HG03135 (cell line): ENCODE results near the gene SHOC2.

Experiments
- ATAC-seq: cut with Tn5 transposase; IDR thresholded peaks from one replicate; pipeline ENCODE4 v1.9.1; 2021; ENCODE audit warnings: mild to moderate bottlenecking, moderate library complexity; ENCODE audit not compliant: unreplicated experiment

The SHOC2 gene

DNA sequence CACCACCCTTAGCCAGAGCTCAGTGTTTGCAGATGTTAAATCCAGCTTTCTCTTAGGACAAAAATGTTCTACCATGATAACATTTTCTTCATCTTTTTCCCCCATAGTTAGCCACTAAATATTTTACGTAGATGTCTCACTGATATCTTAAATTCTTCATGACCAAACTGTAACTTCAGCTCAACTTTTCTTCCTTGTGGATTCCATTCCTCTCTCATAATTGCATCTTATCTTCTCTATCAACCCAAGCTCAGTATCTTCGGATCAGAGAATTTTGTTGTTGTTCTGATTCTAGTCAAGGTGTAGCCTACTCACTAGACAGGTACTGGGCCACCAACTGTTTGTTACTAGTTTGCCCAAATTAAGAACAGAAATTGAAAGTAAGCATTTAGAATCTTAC lies 60.2 kb downstream of the SHOC2 start:
- ATAC-seq = no peak

DNA sequence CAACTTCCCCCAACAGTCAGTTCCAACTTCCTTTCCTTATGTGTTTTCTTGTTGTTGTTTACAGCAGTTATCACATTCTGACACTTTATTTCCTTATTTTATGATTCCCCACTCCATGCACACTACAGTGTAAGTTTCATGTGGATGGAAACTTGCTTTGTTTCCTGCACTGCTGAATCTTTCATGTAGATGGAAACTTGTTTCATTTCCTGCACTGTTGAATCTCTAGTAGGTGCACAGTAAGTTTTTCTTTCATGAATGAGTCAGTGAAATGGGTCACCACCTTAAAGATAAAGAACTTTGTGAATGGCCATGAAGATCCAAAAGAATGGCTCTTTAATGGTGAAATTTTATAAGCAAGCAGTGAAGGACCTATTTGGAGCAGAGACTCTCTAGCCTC lies 61.4 kb downstream of the SHOC2 start:
- ATAC-seq = no peak

DNA sequence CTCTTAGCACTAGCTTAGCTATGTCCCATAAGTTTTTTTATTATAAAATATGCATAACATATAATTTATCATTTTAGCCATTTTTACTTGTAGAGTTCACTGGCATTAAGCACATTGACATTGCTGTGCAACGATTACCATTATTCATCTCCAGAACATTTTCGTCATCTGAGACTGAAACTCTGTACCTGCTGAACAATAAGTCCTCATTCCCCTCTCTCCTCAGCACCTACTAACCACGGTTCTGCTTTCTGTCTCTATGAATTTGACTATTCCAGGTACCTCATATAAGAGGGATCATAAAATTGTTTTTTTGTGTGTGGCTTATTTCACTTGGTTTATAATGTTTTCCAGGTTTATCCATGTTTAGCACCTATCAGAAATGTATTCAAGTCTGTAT lies 64.1 kb downstream of the SHOC2 start:
- no peak for ATAC-seq

DNA sequence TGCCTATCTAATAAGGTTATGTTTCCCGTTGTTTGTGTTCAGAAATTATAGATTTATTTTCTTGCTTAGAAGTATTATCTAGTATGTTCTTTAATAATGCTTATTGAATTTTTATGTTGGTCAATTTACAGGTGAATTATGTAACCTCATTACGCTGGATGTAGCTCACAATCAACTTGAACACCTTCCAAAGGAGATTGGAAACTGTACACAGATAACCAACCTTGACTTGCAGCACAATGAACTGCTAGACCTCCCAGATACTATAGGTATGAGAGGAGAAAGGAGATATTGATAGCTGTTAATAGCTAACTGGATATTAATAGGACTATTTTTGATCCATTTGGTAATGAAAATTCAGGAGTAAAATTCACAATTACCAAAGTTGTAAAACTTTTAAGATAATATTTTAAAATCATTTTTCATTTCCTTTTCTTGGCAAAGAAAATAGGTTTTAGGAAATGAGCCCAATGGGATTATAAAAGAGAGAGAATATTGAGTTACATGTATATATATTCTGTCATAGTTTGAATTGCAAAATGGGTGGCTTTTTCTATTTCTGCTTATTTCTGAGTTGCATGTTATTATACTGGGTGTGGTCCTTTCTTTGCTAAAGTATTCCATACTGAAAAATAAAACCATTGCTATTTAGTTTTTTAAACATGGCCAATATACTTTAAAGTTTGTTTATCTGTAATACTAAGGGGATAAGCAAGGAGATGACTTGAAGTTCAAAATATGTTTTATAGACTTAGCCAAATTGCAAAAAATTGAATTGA lies 66.3 kb downstream of the SHOC2 start:
- ATAC-seq = no peak

DNA sequence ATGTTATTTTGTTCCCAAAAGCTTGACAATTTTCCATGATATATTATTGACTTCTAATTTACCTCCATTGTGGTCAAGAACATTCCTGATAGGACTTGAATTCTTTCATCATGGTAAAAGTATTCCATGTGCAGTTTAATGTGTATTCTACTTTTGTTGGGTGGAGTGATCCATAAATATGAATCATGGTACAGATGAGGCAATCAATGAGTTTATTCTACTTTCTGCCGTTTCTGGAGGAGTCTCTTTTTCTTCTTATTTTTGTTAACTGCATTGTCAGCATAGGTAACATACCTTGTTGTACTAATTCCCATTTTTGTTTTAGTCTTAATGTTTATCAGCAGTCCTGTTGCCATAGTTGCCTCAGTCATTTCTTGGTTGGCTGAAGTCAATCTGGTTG lies 69.6 kb downstream of the SHOC2 start:
- ATAC-seq = no peak

DNA sequence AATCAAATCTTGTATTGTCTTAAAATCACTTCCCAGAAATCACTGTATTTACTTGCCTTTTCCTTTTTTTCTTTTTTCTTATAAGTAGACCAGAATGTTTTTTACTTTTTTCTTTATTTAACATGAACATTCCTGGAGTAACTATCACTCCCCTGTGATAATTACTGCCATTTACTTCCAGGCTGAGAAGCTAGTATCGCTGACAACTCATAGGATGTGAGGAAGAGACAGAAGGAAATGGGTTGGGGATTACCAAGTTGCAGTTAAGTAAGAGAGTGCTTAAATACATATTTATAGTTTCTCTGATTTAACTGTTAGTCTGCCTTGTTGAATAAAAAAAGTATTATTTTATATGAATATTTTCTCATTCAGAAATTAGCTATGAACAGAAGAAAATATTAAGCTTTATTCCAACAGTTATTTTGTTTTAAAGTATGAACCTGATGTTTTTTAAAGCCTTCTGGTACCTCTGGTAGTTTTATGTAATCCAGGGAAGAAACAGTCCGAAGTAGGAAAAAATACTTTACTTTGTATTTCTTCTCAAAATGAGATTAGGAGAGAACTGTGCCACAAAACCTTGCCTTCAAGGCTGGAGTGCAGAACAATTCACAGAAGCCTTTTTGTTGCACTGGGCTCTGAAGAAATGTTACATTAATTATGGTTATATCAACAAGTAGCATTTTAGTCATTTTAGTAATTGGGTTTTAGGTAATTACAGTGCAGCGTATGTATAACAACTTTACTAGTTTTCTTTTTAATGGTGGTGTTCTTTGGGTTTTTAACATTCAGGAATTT lies 72.8 kb downstream of the SHOC2 start:
- no peak for ATAC-seq

DNA sequence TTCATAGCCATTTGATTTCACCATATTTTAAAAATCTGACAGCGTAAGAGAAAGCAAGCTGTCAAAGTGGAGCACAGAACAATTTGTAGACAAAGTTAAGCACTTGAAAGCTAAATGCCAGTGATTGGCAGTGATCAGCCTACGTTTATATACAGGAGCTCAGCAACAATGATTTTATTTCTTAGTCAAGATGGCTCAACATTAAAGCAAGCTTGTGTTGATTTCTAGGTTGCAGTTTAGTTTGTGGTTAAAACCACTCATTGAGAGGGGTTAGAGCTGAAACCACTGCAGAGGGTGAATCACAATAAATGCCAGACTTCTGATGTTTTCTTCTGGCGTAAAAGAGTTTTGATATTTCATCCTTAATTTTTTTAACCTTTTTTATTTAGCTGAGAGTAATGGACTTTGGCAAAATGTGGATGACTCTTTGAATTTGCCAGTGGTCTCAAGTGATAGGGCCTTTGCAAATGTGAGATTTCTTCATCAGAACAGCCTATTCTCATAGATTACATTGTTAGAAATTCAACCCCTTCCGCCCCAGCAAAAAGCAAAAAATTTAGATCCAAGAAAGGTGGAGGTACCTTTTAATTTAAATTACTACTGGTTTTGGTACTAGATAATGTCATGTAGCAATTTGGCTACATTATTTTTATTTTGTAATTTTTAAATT lies 73.8 kb downstream of the SHOC2 start:
- ATAC-seq = no peak

DNA sequence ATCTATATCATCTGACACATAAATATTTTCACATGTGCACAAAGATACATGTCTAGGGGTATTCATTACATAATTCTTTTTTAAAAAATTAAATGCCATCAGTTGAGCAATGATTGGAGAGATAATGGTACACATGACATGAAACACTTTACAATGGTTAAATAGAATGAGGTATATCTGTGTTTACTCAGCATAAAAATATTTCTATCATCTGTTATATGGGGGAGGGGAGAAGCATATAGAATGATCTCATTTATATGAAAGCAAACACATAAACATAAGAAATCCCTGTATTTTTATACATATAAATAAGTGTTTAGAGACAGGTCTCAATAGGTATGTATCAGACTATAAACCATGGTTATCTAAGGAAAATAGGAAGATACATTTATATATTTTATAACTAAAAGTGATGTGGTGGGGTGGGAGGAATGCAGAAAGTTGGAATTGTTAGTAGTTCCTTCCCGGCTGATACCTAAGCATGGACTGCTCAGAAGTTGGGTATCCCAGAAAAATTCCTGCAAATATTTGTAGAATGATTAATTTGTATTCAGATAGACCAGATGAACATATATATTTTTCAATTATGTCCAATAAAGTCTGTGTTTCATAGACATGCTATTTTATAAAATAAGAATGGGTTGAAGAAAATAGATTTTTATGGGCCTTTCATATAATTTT lies 75.1 kb downstream of the SHOC2 start:
- no peak for ATAC-seq

DNA sequence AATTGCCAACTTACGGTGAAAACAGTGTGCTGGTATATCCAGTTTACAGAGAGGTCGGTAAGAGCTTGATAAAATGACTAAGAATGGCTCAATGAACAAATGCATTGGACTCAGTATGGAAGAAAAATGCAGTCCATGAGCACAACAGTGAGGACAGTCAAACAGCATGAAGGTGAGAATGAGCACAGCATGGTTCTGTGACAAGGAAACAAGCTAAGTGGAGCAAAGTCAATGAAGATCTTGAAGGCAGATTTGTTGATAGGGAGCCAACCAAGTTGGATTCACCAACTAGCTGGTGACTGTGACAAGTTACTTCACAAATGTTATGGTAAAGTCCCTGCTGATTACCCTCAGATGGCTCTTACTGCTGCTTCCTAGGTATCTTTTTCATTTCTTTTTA lies 75.9 kb downstream of the SHOC2 start:
- ATAC-seq = no peak

DNA sequence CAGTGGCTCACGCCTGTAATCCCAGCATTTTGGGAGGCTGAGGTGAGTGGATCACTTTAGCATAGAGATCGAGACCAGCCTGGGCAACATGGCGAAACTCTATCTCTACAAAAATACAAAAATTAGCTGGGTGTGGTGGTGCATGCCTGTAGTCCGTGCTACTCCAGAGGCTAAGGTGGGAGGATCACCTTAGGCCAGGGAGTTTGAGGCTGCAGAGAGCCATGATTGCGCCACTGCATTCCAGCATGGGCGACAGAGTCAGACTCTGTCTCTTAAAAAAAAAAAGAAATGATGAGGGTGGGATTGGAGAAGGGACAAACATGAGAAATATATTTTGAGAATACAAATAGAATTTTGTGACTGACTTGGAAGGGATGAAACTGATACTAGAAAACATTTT lies 76.9 kb downstream of the SHOC2 start:
- ATAC-seq = no peak

DNA sequence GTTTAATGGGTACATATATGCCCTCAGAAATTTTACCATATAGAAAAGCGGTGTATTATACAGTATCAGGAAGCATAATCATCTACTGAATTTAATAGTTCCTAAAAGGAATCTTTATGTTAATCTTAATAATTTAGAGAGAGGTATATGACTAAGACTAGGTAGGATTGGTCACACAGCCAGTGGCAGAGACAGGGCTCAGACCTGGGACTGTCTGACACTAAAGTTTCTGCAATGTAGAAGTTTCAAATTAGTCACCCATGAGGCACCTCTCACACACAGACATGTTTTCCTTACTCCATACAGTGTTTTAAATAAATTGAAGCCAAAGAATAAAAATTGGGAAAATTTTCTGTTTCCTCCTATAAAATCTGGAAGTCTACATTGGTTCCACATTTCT lies 84.6 kb downstream of the SHOC2 start:
- ATAC-seq = no peak

DNA sequence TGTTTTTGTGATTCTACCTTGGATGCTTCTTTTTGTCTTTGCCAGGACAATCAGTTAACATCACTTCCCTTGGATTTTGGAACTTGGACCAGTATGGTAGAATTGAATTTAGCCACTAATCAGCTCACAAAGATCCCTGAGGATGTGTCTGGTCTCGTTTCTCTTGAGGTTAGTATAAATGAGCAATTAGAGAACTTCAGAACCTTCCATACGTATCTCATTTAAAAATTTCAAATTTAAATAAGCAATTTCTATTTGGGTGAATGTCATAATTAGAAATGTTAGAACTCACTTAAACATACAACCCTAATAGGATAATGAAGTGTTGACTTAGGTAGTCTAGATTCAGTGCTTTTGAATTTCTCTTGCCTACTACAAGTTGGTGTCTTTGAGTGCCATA lies 88.1 kb downstream of the SHOC2 start:
- no peak for ATAC-seq

DNA sequence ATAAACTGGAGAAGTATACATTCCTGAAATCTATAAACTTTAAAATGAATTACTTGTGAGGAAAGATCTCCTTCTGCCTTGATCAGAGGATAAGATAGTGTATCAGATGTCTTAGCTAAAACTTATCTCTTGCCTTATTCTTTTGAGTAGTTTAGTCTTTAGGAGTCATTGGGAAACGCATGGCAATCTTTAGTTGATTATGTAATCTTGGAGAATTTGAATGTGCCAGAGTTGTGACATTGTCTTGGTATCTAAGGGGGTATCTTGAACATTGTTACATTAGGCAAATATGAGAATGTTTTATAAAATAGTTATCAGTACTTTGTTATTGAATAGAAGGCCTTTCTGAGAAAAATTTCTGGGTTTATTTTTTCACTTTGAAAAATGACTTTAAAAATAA lies 95.8 kb downstream of the SHOC2 start:
- no peak for ATAC-seq

DNA sequence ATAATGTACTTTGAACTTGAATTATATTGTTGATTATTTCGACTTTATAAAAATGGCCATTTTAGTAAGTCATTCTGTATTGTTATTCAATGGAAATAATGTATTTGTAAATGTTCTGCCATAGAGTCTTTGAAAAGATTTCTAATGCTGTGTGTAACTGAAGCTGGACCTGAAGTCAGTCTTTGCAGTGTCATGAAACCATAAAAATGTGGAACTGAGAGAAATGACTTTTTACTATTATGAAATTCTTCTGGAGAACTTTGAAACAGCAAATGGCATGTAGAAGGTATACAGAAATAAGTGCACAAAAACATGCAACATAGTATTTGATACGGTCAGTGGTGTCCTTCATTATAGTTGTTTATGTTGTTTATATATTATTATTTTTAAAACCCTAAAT lies 97.7 kb downstream of the SHOC2 start:
- no peak for ATAC-seq

DNA sequence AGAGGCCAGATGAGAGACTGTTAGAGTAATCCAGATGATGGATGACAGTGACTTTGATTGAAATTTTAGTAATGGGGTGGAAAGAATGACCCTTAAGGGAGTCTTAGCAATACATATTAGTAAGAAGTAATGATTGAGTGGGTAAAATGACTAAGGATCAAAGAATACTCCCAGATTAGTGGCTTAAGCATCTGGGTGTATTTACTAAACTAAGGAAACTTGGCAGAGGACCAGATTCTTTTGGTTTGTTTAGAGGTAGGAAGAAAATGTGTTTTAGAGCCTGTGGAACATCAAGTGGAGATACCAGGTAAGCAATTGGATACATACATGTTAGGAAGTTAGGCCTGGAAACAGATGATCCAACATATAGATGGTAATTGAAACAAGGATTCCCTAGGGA lies 98.6 kb downstream of the SHOC2 start:
- no peak for ATAC-seq

DNA sequence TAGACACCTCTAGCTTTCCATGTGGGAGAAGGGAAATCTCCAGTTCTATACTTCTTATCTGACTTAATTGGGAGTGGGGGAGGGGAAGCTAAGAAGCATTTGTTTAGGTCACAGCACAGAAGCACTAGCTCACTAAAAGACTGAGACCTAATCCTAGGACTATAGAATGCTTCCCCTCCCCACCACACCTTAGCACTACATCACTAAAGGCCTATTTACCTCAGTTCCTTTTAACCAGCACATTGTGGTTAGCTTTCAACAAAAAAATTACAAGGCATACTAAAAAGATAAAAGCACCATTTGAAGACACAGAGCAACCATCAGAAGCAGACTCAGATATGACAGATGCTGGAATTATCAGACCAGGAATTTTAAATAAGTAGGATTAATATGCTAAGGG lies 103.7 kb downstream of the SHOC2 start:
- no peak for ATAC-seq

DNA sequence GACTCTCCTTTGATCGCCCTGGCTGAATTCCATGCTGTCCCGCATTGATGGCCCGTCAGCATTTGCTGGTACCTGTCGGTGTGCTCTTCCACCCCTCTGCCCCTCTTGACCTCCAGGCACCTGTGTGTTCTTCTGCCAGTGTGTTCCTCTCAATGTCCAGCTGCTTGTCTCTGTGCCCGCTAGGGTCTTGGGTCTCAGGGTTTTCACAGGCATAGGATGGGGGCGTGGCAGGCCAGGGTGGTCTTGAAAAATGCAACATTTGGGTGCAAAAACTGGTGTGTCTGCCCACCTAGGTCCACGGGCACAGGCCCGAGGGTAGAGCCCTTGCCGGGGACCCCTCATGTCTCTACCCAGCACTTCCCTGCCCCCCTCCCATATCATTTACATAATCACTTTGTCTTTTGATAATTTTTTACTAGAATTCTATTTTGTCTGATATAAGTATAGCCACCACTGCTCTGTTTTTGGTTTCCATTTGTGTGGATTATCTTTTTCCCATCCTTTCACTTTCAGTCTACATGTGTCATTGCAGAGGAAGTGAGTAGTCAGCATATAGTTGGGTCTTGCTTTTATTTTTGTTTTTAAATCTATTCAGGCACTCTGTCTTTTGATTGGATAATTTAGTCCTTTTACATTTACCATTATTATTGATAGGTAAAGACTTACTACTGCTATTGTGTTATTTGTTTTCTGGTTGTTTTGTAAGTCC lies 110.8 kb downstream of the SHOC2 start:
- ATAC-seq = no peak

DNA sequence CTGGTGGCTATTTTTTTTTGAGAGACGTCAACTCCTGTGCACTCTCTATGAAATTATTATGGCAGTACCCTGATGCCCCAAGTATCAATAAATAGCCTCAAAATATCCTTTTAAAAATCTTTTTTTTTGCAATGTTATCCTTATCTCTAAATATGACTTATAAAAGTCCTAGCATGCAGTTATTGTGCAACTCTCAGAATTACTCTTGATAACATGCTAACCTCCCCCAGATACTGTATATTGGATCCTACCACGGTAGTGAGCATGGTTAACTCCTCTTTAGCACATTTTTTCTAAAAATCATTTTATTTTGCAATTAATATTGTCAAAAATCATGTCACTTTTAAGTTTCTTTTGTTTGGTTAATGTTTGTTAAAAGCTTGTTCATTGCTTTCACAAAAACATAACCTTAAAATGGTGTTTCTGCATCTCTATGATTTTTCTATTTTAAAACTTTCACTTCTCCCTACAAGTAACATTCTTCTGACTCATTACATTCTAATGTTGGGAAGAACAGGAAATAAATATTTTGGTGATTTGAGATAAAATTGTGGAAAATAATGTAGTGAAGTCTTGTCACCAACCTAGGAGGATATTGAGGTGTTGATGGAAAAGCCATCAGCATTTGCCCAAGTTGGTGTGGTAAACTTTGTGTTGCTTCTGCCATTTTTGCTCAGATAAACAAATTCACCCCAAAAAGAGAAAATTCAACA lies 115.3 kb downstream of the SHOC2 start:
- no peak for ATAC-seq

DNA sequence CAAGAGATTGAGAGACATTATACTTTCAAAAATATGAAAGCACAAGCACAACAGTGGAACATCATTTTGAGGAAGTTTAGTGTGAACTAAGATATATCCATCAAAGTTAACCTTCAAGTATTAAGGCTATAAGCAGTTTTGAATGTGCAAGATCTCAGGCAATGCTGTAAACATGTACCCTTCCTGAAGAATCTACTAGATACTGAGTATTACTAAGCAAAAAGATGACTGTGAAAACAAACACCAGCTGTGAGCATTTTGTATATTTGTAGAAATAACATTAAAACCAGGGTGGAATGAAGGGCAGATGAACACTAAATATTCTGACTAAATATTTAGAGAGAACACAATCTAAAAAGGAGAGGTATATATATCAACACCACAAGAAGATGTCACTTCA lies 116.1 kb downstream of the SHOC2 start:
- ATAC-seq = no peak

DNA sequence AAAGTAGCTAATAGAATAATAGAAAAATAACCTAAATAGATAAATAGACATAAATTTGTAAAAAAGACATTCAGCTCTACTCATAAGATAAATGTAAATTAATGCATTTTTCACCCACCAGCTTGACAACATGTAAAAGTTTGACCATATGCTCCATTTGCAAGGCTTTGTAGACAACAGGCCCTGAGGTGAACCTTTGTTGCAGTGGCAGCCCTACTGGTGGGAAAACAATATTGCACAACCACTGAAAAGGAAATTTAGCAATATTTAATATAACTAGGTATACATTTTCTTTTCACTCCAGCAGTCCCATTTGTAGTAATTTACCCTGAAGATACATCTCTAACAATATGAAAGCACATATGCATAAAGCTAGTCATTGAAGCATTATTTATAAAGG lies 118.5 kb downstream of the SHOC2 start:
- no peak for ATAC-seq
